ENCODE data around the gene WNK1.

DNA sequence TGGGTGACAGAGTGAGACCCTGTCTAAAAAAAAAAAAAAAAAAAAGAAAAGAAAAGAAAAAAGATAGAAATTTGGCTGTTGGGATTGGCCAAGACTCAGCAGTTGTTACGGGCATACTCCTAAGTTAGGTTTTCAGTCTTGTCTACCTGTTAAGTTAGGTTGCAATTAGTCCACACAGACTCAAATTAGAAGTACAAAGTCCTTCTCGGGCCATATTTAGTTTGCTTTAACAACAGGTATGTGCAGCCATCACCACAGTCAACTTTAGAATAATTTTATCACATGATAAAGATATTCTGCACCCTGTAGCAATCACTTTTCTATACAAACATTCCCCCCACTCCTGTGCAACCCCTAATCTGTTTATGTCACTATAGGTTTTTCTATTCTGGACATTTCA, 85.2 kb downstream of the WNK1 start:
- no peak for TF ChIP-seq EZH2 (IDR thresholded peaks at IDR 0.05; ENCODE audit: low read length)
- TF ChIP-seq, protein P1, sequence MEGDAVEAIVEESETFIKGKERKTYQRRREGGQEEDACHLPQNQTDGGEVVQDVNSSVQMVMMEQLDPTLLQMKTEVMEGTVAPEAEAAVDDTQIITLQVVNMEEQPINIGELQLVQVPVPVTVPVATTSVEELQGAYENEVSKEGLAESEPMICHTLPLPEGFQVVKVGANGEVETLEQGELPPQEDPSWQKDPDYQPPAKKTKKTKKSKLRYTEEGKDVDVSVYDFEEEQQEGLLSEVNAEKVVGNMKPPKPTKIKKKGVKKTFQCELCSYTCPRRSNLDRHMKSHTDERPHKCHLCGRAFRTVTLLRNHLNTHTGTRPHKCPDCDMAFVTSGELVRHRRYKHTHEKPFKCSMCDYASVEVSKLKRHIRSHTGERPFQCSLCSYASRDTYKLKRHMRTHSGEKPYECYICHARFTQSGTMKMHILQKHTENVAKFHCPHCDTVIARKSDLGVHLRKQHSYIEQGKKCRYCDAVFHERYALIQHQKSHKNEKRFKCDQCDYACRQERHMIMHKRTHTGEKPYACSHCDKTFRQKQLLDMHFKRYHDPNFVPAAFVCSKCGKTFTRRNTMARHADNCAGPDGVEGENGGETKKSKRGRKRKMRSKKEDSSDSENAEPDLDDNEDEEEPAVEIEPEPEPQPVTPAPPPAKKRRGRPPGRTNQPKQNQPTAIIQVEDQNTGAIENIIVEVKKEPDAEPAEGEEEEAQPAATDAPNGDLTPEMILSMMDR (optimal IDR thresholded peaks at IDR 0.05 in 1 of 3, IDR thresholded peaks at IDR 0.05 in 1 of 3, conservative IDR thresholded peaks at IDR 0.05 in 1 of 3; ENCODE audit: extremely low read depth in 1 of 3, insufficient read depth in 2 of 3, low read length in 3 of 3) = no peak

All from keratinocyte (primary cell).